CD14-positive monocyte (primary cell): ENCODE results near the gene RGS17. TPM values are rescaled to one million over a fixed set of nuclear protein-coding genes. Genes with fewer than 3 reads are reported as not detected.

ENCODE experiments used
- DNase-seq, 3 donors: peaks; one replicate each; pipeline ENCODE4 v3.0.0-alpha.2; 2011 to 2022
- H2AFZ ChIP-seq: 2 replicates; pipeline ENCODE4 v1.6.0; 2012; ENCODE audit warnings: mild to moderate bottlenecking, low read depth, low read length, inconsistent platforms; ENCODE audit not compliant: insufficient read depth, poor library complexity, severe bottlenecking
- H3K27ac ChIP-seq, 2 donors: 1 replicate in 1 of 2; 2 replicates in 1 of 2; pipeline ENCODE4 v1.5.1; 2012 to 2013; ENCODE audit warnings: low read length in 2 of 2, control low read depth in 1 of 2, inconsistent platforms in 1 of 2, low read depth in 1 of 2, mild to moderate bottlenecking in 1 of 2
- H3K27me3 ChIP-seq, 2 donors: one replicate each; pipeline versions ENCODE4 v1.6.0 to v1.6.1; 2011 to 2013; ENCODE audit warnings: low read length in 2 of 2; ENCODE audit not compliant: control insufficient read depth in 2 of 2, insufficient read depth in 2 of 2
- H3K36me3 ChIP-seq, 2 donors: replicated peaks in 1 of 2; 1 replicate in 1 of 2; 2 replicates in 1 of 2; pipeline versions ENCODE4 v1.5.1 to v1.6.1; 2012 to 2013; ENCODE audit warnings: low read length in 2 of 2, control low read depth in 1 of 2, inconsistent platforms in 1 of 2, mild to moderate bottlenecking in 1 of 2; ENCODE audit not compliant: insufficient read depth in 2 of 2, control insufficient read depth in 1 of 2
- H3K4me1 ChIP-seq, 2 donors: 1 replicate in 1 of 2; 2 replicates in 1 of 2; pipeline versions ENCODE4 v1.5.1 to v1.6.1; 2012 to 2013; ENCODE audit warnings: low read length in 2 of 2, control low read depth in 1 of 2, inconsistent platforms in 1 of 2, mild to moderate bottlenecking in 1 of 2, moderate library complexity in 1 of 2; ENCODE audit not compliant: insufficient read depth in 2 of 2, control insufficient read depth in 1 of 2
- H3K4me2 ChIP-seq: replicated peaks from 2 replicates; pipeline ENCODE3; 2012; ENCODE audit warnings: low read length, moderate library complexity, mild to moderate bottlenecking; ENCODE audit not compliant: poor library complexity, severe bottlenecking; ENCODE audit errors: extremely low read depth
- H3K4me3 ChIP-seq, 3 experiments: fragments of 200-600 bp in 1 of 3; sonication (generic) in 1 of 3; replicated peaks in 1 of 3; 1 replicate in 2 of 3; 2 replicates in 1 of 3; pipeline ENCODE4 v1.5.1; 2011 to 2013; ENCODE audit warnings: low read length in 3 of 3, mild to moderate bottlenecking in 3 of 3, control low read depth in 2 of 3, low read depth in 2 of 3, inconsistent platforms in 1 of 3, moderate library complexity in 1 of 3
- H3K79me2 ChIP-seq: 2 replicates; pipeline ENCODE4 v1.6.0; 2012; ENCODE audit warnings: mild to moderate bottlenecking, control low read depth, inconsistent platforms, low read length, moderate library complexity; ENCODE audit not compliant: insufficient read depth
- H3K9ac ChIP-seq: 2 replicates; pipeline ENCODE4 v1.6.0; 2017; ENCODE audit warnings: low read length, mild to moderate bottlenecking; ENCODE audit not compliant: insufficient read depth, poor library complexity, severe bottlenecking
- H3K9me3 ChIP-seq, 2 donors: replicated peaks in 1 of 2; 1 replicate in 1 of 2; 2 replicates in 1 of 2; pipeline versions ENCODE4 v1.5.1 to v1.6.1; 2012 to 2013; ENCODE audit warnings: low read length in 2 of 2, control low read depth in 1 of 2; ENCODE audit not compliant: control insufficient read depth in 1 of 2, insufficient read depth in 1 of 2
- H4K20me1 ChIP-seq: 2 replicates; pipeline ENCODE4 v1.6.0; 2012; ENCODE audit warnings: mild to moderate bottlenecking, low read length, control low read depth, moderate library complexity; ENCODE audit not compliant: insufficient read depth
- H3K27ac Mint-ChIP-seq, 7 donors: one replicate each; pipeline ENCODE4 v1.8.0; 2020; ENCODE audit warnings: mild to moderate bottlenecking in 7 of 7, mixed read lengths in 7 of 7, moderate library complexity in 6 of 7, inconsistent platforms in 2 of 7
- H3K27me3 Mint-ChIP-seq, 3 donors: one replicate each; pipeline ENCODE4 v1.8.0; 2021 to 2022; ENCODE audit warnings: low read depth in 3 of 3, mild to moderate bottlenecking in 3 of 3, mixed read lengths in 3 of 3, moderate library complexity in 3 of 3, inconsistent platforms in 1 of 3
- H3K36me3 Mint-ChIP-seq, 2 donors: one replicate each; pipeline ENCODE4 v1.8.0; 2020; ENCODE audit warnings: mixed read lengths in 2 of 2, inconsistent platforms in 1 of 2, mild to moderate bottlenecking in 1 of 2
- H3K4me1 Mint-ChIP-seq: one replicate; pipeline ENCODE4 v1.8.0; 2020; ENCODE audit warnings: mild to moderate bottlenecking, mixed read lengths
- H3K4me3 Mint-ChIP-seq, 2 donors: one replicate each; pipeline ENCODE4 v1.8.0; 2020; ENCODE audit warnings: mild to moderate bottlenecking in 2 of 2, mixed read lengths in 2 of 2, moderate library complexity in 1 of 2
- H3K9me3 Mint-ChIP-seq, 7 donors: one replicate each; pipeline ENCODE4 v1.8.0; 2020 to 2022; ENCODE audit warnings: mixed read lengths in 7 of 7, mild to moderate bottlenecking in 6 of 7, moderate library complexity in 6 of 7, inconsistent platforms in 2 of 7
- CTCF ChIP-seq: fragments of 200-600 bp; IDR thresholded peaks from one replicate; pipeline ENCODE4 v1.8.0; 2022; ENCODE audit warnings: antibody characterized with exemption, mild to moderate bottlenecking
- WGBS: methylation state at CpG from one replicate; pipeline ENCODE4 v1.1.5; 2013; ENCODE audit warnings: missing lambda C conversion rate; ENCODE audit not compliant: insufficient coverage; 5-methylcytosine and 5-hydroxymethylcytosine counted together
- intact Hi-C, 2 donors: fragments of 100-400 bp; cut with micrococcal nuclease; formaldehyde crosslinking; loops; one replicate each; pipeline versions ENCODE4 v1.15.0 to v1.15.1; 2023
- polyA plus RNA-seq, 3 donors: library from polyadenylated mRNA; depleted of rRNA in 1 of 3; unstranded in 2 of 3; stranded (reverse) in 1 of 3; fragments of 300-500 nt in 2 of 3; fragments of >200 nt in 1 of 3; fragmentation: Illumina TruSeq in 2 of 3; gene quantifications; 1 replicate in 2 of 3; 2 replicates in 1 of 3; pipeline ENCODE4 v1.2.3, GENCODE V29; 2012 to 2021

Gene RGS17
- polyA plus RNA-seq, 3 donors, result not detected

GRCh38 chr6:153096031-153096430, 35.1 kb downstream of the RGS17 start:
- H2AFZ ChIP-seq, result peak overlapping the region; percentile 15
- peaks cover 22 to 24% of the 10 kb centered on the region in 2 donors for H3K4me1 ChIP-seq
- Mint-ChIP-seq H3K4me3 (no peak overlapping the region), H3K4me1 (peaks cover 30% of the 10 kb centered on the region), H3K27ac (peak overlapping the region in 1 of 7 donors; percentile 16), H3K9me3 (peaks cover 0 to 2% (median 0%) of the 10 kb centered on the region in 7 donors), H3K36me3 (no peaks in the 10 kb centered on the region), H3K27me3 (peaks cover 0 to 3% (median 0%) of the 10 kb centered on the region in 3 donors)
- no peaks in the 10 kb centered on the region for H3K36me3 ChIP-seq
- no peaks in the 10 kb centered on the region for H3K79me2 ChIP-seq
- H3K27ac ChIP-seq, result no peak overlapping the region
- H3K9ac ChIP-seq, result no peak overlapping the region
- no peak for DNase-seq
- no peaks in the 10 kb centered on the region for H4K20me1 ChIP-seq
- intact Hi-C loops, result no loop called here
- no peaks in the 10 kb centered on the region for H3K9me3 ChIP-seq
- H3K4me3 ChIP-seq, result no peak overlapping the region
- H3K27me3 ChIP-seq, result no peaks in the 10 kb centered on the region
- TF ChIP-seq CTCF, result no peak
- H3K4me2 ChIP-seq, result no peak overlapping the region
- WGBS, result 83% methylated on average over 3 of the region's 4 CpGs

- no peak overlapping the region for H2AFZ ChIP-seq
- H3K27me3 ChIP-seq, result no peaks in the 10 kb centered on the region
- intact Hi-C loops, result no loop called here
- Mint-ChIP-seq H3K27ac (peak overlapping the region; percentile 75 to 90 (median 83)), H3K4me3 (peak overlapping the region in 1 of 2 donors; percentile 79), H3K4me1 (peaks cover 35% of the 10 kb centered on the region), H3K27me3 (peaks cover 0 to 1% (median 0%) of the 10 kb centered on the region in 3 donors), H3K9me3 (no peaks in the 10 kb centered on the region), H3K36me3 (no peaks in the 10 kb centered on the region)
- TF ChIP-seq CTCF, result no peak
- peak; percentile 64 to 87 (median 68) for DNase-seq
- H3K36me3 ChIP-seq, result no peaks in the 10 kb centered on the region
- peak overlapping the region in 1 of 3 experiments; percentile 48 for H3K4me3 ChIP-seq
- no peaks in the 10 kb centered on the region for H3K79me2 ChIP-seq
- peaks cover 29 to 34% of the 10 kb centered on the region in 2 donors for H3K4me1 ChIP-seq
- no peaks in the 10 kb centered on the region for H3K9me3 ChIP-seq
- H3K9ac ChIP-seq, result no peak overlapping the region
- H3K4me2 ChIP-seq, result peak overlapping the region; percentile 63
- no peaks in the 10 kb centered on the region for H4K20me1 ChIP-seq
- no CpG with 5 or more reads among the region's 9 CpGs for WGBS
- peak overlapping the region in 1 of 2 donors; percentile 72 for H3K27ac ChIP-seq
Observed at GRCh38 chr6:153092082-153093013, 38.7 kb downstream of the RGS17 start.
